Keratinocyte (primary cell): Measurements from ENCODE around the gene KLHL29. TPM values are rescaled to one million over a fixed set of nuclear protein-coding genes. Genes with fewer than 3 reads are reported as not detected.

ENCODE experiments used
- DNase-seq: peaks from one replicate; pipeline ENCODE4 v3.0.0-alpha.2; 2011; ENCODE audit warnings: low read depth, missing footprints, low spot score
- FAIRE-seq: peaks from 2 replicates; lab custom pipeline; 2011; peaks lifted over from hg19 to GRCh38; lab: Jason Lieb, UNC
- H2AFZ ChIP-seq: 2 replicates; pipeline ENCODE4 v1.6.0; 2012; ENCODE audit warnings: low read length, control low read depth, inconsistent platforms; ENCODE audit not compliant: control insufficient read depth
- H3K27ac ChIP-seq: 2 replicates; pipeline ENCODE4 v1.5.1; 2011; ENCODE audit warnings: low read length; ENCODE audit not compliant: control insufficient read depth, insufficient read depth
- H3K27me3 ChIP-seq: 3 replicates; pipeline ENCODE4 v1.6.0; 2011; ENCODE audit warnings: low read length; ENCODE audit not compliant: control insufficient read depth, insufficient read depth; ENCODE audit errors: extremely low read depth
- H3K36me3 ChIP-seq, 2 experiments: 2 replicates in 1 of 2; 3 replicates in 1 of 2; pipeline ENCODE4 v1.5.1; 2011; ENCODE audit warnings: low read length in 2 of 2, mild to moderate bottlenecking in 1 of 2; ENCODE audit not compliant: control insufficient read depth in 2 of 2, insufficient read depth in 2 of 2; ENCODE audit errors: extremely low read depth in 1 of 2
- H3K4me1 ChIP-seq: 3 replicates; pipeline ENCODE4 v1.5.1; 2011; ENCODE audit warnings: low read length; ENCODE audit not compliant: control insufficient read depth, insufficient read depth; ENCODE audit errors: extremely low read depth
- H3K4me2 ChIP-seq: 3 replicates; pipeline ENCODE4 v1.6.0; 2011; ENCODE audit warnings: low read depth, low read length; ENCODE audit not compliant: control insufficient read depth, insufficient read depth; ENCODE audit errors: extremely low read depth
- H3K4me3 ChIP-seq, 3 experiments: fragments of 200-600 bp in 1 of 3; sonication (generic) in 1 of 3; 2 replicates in 2 of 3; 3 replicates in 1 of 3; pipeline ENCODE4 v1.5.1; 2011 to 2016; ENCODE audit warnings: low read length in 3 of 3, mild to moderate bottlenecking in 3 of 3, control low read depth in 2 of 3, inconsistent platforms in 1 of 3, low read depth in 1 of 3, mixed read lengths in 1 of 3, mixed run types in 1 of 3, moderate library complexity in 1 of 3; ENCODE audit not compliant: control insufficient read depth in 2 of 3, insufficient read depth in 2 of 3; ENCODE audit errors: extremely low read depth in 1 of 3
- H3K79me2 ChIP-seq: 2 replicates; pipeline ENCODE4 v1.6.0; 2012; ENCODE audit warnings: low read length; ENCODE audit not compliant: control insufficient read depth, insufficient read depth
- H3K9ac ChIP-seq: 3 replicates; pipeline ENCODE4 v1.6.0; 2011; ENCODE audit warnings: low read length; ENCODE audit not compliant: control insufficient read depth, insufficient read depth; ENCODE audit errors: extremely low read depth
- H3K9me1 ChIP-seq: 3 replicates; pipeline ENCODE4 v1.6.0; 2011; ENCODE audit warnings: low read length; ENCODE audit not compliant: control insufficient read depth, insufficient read depth; ENCODE audit errors: extremely low read depth
- H3K9me3 ChIP-seq: 2 replicates; pipeline ENCODE4 v1.5.1; 2012; ENCODE audit warnings: low read depth, low read length; ENCODE audit not compliant: control insufficient read depth
- H4K20me1 ChIP-seq: 3 replicates; pipeline ENCODE4 v1.6.0; 2011; ENCODE audit warnings: low read length; ENCODE audit not compliant: control insufficient read depth, insufficient read depth; ENCODE audit errors: extremely low read depth
- EZH2 ChIP-seq: IDR thresholded peaks from one replicate; pipeline ENCODE4 v1.6.1; 2012; ENCODE audit warnings: inconsistent platforms, mild to moderate bottlenecking, low read length, moderate library complexity
- dilution Hi-C: fragments of 300-500 bp; cut with MboI; formaldehyde crosslinking; loops from one replicate; pipeline ENCODE4 v1.7.0; 2020; ENCODE audit warnings: low sequenced_read_pairs; ENCODE audit not compliant: extremely low pct_ligation_motif_present
- polyA minus RNA-seq, 3 experiments: library from RNA; depleted of rRNA, polyadenylated mRNA; stranded (reverse); fragments of >200 nt; gene quantifications; 1 replicate in 1 of 3; 2 replicates in 1 of 3; 3 replicates in 1 of 3; pipeline ENCODE4 v1.2.3, GENCODE V29; 2011
- polyA plus RNA-seq, 5 experiments: library from polyadenylated mRNA; depleted of rRNA in 3 of 5; stranded (reverse) in 3 of 5; stranded (forward) in 1 of 5; unstranded in 1 of 5; fragments of >200 nt; gene quantifications; 1 replicate in 1 of 5; 2 replicates in 3 of 5; 3 replicates in 1 of 5; pipeline versions ENCODE4 v1.2.1 to v1.2.3, GENCODE V29; 2011 to 2012; ENCODE audit warnings: missing spikeins in 2 of 5, low read depth in 1 of 5, low replicate concordance in 1 of 5
- TF ChIP-seq, protein P1 (sequence below), 3 experiments: IDR thresholded peaks in 1 of 3; conservative IDR thresholded peaks in 1 of 3; optimal IDR thresholded peaks in 1 of 3; 2 replicates in 2 of 3; 3 replicates in 1 of 3; pipeline versions ENCODE3 to v1.5.1; 2011; ENCODE audit warnings: low read length in 3 of 3, mild to moderate bottlenecking in 3 of 3, moderate library complexity in 2 of 3, control low read depth in 1 of 3, inconsistent platforms in 1 of 3; ENCODE audit not compliant: insufficient read depth in 2 of 3; ENCODE audit errors: extremely low read depth in 1 of 3

KLHL29 gene
- polyA plus RNA-seq (4.7 to 6.4 TPM (median 5.5 TPM) in 3 replicates), polyA minus RNA-seq (4.6 to 9.8 TPM (median 8.6 TPM) in 3 replicates)
- polyA plus RNA-seq (2011; ENCODE audit: low read depth) = 3.5 TPM
- polyA plus RNA-seq (2011; cell fraction: cytosol; rRNA removed) = 4.8 and 6.4 TPM in 2 replicates
- 18.9 and 23.7 TPM in 2 replicates for polyA plus RNA-seq (2011; cell fraction: nucleus; rRNA removed)
- polyA plus RNA-seq (2012; ENCODE audit: low replicate concordance) = 7.6 and 7.7 TPM in 2 replicates
- 5.6 TPM for polyA minus RNA-seq (2011; cell fraction: cytosol; rRNA and poly(A)+ RNA removed)
- polyA minus RNA-seq (2011; cell fraction: nucleus; rRNA and poly(A)+ RNA removed) = 11.4 and 14.5 TPM in 2 replicates

DNA sequence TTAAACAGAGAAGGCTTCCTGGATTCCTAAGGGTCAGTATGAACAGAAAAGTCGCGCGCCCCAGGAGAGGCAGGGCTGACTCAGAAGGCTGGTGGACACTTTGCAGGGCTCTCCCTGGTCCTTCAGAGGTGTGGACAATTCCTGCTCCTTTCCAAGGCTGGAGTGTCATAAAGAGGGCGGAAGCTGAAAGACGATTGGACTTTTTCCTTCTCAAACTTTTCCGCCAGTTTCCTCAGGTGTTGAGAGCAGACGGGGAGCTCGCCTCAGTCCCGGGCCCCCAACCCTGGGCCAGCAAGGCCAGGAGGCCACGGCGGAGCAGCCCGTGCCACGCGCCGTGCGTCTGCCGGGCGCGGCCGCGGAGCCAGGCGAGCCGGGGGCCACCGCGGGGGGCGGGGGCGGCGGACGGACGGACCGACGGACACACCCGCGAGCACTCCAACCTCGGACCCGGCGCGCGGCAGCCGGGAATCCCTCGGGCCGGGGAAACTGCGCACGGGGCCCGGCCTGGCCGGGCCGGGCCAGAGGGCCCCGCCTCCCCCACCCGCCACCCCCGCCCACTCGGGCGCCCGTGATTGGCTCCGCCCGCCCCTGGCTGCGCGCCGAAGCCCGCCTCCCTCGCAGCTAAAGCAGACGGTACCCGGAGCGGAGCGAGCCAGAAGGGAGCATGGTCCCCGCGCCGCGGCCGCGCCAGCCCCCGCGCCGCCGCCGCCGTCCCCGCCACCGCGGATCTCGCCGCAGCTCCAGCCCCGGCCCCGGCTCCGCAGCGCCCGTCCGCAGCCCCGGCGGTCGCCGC, at the start of gene KLHL29:
TSS of gene KLHL29 (plus strand) at position 629 of the 793 bp plus-strand sequence. CDS start 177,018 bp downstream, outside the sequence.
- TF ChIP-seq, protein P1, sequence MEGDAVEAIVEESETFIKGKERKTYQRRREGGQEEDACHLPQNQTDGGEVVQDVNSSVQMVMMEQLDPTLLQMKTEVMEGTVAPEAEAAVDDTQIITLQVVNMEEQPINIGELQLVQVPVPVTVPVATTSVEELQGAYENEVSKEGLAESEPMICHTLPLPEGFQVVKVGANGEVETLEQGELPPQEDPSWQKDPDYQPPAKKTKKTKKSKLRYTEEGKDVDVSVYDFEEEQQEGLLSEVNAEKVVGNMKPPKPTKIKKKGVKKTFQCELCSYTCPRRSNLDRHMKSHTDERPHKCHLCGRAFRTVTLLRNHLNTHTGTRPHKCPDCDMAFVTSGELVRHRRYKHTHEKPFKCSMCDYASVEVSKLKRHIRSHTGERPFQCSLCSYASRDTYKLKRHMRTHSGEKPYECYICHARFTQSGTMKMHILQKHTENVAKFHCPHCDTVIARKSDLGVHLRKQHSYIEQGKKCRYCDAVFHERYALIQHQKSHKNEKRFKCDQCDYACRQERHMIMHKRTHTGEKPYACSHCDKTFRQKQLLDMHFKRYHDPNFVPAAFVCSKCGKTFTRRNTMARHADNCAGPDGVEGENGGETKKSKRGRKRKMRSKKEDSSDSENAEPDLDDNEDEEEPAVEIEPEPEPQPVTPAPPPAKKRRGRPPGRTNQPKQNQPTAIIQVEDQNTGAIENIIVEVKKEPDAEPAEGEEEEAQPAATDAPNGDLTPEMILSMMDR (optimal IDR thresholded peaks at IDR 0.05 in 1 of 3, IDR thresholded peaks at IDR 0.05 in 1 of 3, conservative IDR thresholded peaks at IDR 0.05 in 1 of 3; ENCODE audit: extremely low read depth in 1 of 3, insufficient read depth in 2 of 3, low read length in 3 of 3) = no peak
- no peak for TF ChIP-seq EZH2
- peaks cover 24% of the 10 kb centered on the region for H3K79me2 ChIP-seq
- peaks cover 2% of the 10 kb centered on the region for H3K9me1 ChIP-seq
- DNase-seq (no peak), FAIRE-seq (no peak)
- peak within 1 kb of the TSS; percentile 73 for H3K9ac ChIP-seq
- H3K27ac ChIP-seq = peak within 1 kb of the TSS; percentile 26
- no peaks in the 10 kb centered on the region for H3K36me3 ChIP-seq
- H3K9me3 ChIP-seq = no peaks in the 10 kb centered on the region
- dilution Hi-C loops = no loop called here
- peak within 1 kb of the TSS; percentile 89 for H3K4me2 ChIP-seq
- peaks cover 39% of the 10 kb centered on the region for H3K4me1 ChIP-seq
- H3K4me3 ChIP-seq = peak within 1 kb of the TSS; percentile 66 to 76 (median 73)
- no peaks in the 10 kb centered on the region for H4K20me1 ChIP-seq
- peak within 1 kb of the TSS; percentile 40 for H2AFZ ChIP-seq
- H3K27me3 ChIP-seq = no peaks in the 10 kb centered on the region

DNA sequence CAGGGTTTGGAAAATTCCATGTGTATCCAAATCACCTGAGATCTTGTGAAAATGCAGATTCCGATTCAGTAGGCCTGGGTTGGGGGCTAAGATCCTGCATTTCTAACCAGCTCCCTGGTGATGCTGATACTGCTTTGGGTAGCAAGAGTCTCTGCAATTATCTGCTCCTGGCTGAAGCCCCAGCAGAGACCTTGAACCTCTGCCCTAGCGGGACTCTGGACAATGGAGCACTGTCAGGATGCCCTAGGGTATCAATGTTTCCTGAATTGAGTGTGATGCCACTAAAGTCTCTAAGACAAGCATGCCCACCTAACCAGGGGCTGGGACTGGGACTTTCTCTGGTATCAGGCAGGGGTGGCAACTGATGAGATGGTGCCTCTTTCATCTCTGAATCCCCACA, 49.4 kb upstream of the KLHL29 start:
- FAIRE-seq = no peak
- Histone ChIP-seq H2AFZ (no peak overlapping the region), H3K4me1 (no peaks in the 10 kb centered on the region), H3K9me3 (no peaks in the 10 kb centered on the region), H3K9me1 (no peaks in the 10 kb centered on the region), H3K9ac (no peak overlapping the region), H3K79me2 (no peaks in the 10 kb centered on the region), H3K27ac (no peak overlapping the region), H3K4me2 (no peak overlapping the region), H4K20me1 (no peaks in the 10 kb centered on the region), H3K27me3 (peaks cover 21% of the 10 kb centered on the region), H3K4me3 (no peak overlapping the region), H3K36me3 (no peaks in the 10 kb centered on the region)
- DNase-seq = no peak
- TF ChIP-seq EZH2 = no peak
- TF ChIP-seq, protein P1 (optimal IDR thresholded peaks at IDR 0.05 in 1 of 3, IDR thresholded peaks at IDR 0.05 in 1 of 3, conservative IDR thresholded peaks at IDR 0.05 in 1 of 3; ENCODE audit: extremely low read depth in 1 of 3, insufficient read depth in 2 of 3, low read length in 3 of 3) = no peak
- dilution Hi-C loops = no loop called here
